ENCODE data around the gene SASH3. TPM values are rescaled to one million over a fixed set of nuclear protein-coding genes. Genes with fewer than 3 reads are reported as not detected.

The SASH3 gene
- total RNA-seq, 1 experiment from 2014 or later = 0.42 TPM

DNA sequence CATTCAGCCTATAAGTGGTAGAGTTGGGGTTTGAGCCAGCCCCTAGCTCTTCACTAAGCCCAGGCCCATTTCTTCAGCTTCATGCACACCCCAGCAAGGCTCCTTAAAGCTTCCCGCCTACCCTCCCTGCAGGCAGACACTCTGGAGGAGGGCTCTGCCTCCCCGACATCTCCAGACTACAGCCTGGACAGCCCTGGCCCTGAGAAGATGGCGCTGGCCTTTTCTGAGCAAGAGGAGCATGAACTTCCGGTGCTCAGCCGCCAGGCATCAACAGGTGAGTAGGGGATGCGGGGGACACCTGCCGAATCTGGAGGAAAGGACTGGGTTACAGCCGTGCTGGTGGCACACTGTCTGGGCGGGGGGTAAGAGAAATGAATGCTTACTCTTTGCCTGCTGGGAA is 11.1 kb downstream of the SASH3 start:
- Histone ChIP-seq H4K20me1 (ENCODE audit: insufficient read depth) (no peaks in the 10 kb centered on the region), H3K9me2 (ENCODE audit: insufficient read depth) (no peaks in the 10 kb centered on the region), H2AFZ (ENCODE audit: low read depth, low read length, poor library complexity, severe bottlenecking) (no peak overlapping the region), H3K9me3 (ENCODE audit: control insufficient read depth in 1 of 2, insufficient read depth in 1 of 2, low read depth in 1 of 2, low read length in 2 of 2) (no peaks in the 10 kb centered on the region), H3K4me1 (ENCODE audit: control insufficient read depth in 1 of 2, insufficient read depth in 2 of 2, low read length in 2 of 2) (no peaks in the 10 kb centered on the region), H3K36me3 (ENCODE audit: control insufficient read depth in 1 of 2, insufficient read depth in 2 of 2, low read length in 2 of 2) (no peaks in the 10 kb centered on the region), H3K79me2 (ENCODE audit: insufficient read depth, low read length) (no peaks in the 10 kb centered on the region), H3K4me2 (ENCODE audit: low read length) (no peak overlapping the region), H3K4me3 (replicated peaks in 1 of 2; ENCODE audit: low read depth in 1 of 2, low read length in 2 of 2) (no peak overlapping the region), H3K27ac (ENCODE audit: low read depth, low read length) (no peak overlapping the region), H3K27me3 (ENCODE audit: insufficient read depth, low read length) (no peaks in the 10 kb centered on the region), H3K9ac (ENCODE audit: low read length) (no peak overlapping the region)
- no peak for DNase-seq (ENCODE audit: low read depth, low spot score)
- intact Hi-C loops (cut with micrococcal nuclease) = no loop called here
- no TSS peak for BruUV-seq (replicated peaks)
- ChIA-PET CTCF (no interaction called here), RAD21 (ENCODE audit: low non-redundant PET in 1 of 2, low total read pairs in 2 of 2, uncharacterized antibody in 2 of 2, unreplicated experiment in 2 of 2) (no interaction called here), POLR2A (no interaction called here)
- no peak for ATAC-seq
- TF ChIP-seq SIN3A (IDR thresholded peaks at IDR 0.05; ENCODE audit: low read depth) (no peak), EZH2 (IDR thresholded peaks at IDR 0.05) (no peak), SP1 (IDR thresholded peaks at IDR 0.05; ENCODE audit: low read depth) (no peak), RAD21 (IDR thresholded peaks at IDR 0.05; ENCODE audit: low read depth) (no peak), CBX3 (IDR thresholded peaks at IDR 0.05; ENCODE audit: low read depth) (no peak), FOSL1 (IDR thresholded peaks at IDR 0.05; ENCODE audit: low read depth) (no peak), ZFX (IDR thresholded peaks at IDR 0.05) (no peak), POLR2A (IDR thresholded peaks at IDR 0.05; ENCODE audit: borderline replicate concordance, extremely low read depth, insufficient read depth, insufficient read length) (no peak), EGR1 (IDR thresholded peaks at IDR 0.05; ENCODE audit: low read depth) (no peak), EZH2phosphoT487 (IDR thresholded peaks at IDR 0.05; ENCODE audit: borderline replicate concordance) (no peak), TCF7L2 (IDR thresholded peaks at IDR 0.05; ENCODE audit: borderline replicate concordance, extremely low read depth, insufficient read depth, insufficient read length) (no peak), YY1 (IDR thresholded peaks at IDR 0.05; ENCODE audit: extremely low read depth, insufficient replicate concordance, low read depth, low read length) (no peak), JUND (IDR thresholded peaks at IDR 0.05) (no peak), ZNF274 (IDR thresholded peaks at IDR 0.05; ENCODE audit: low read depth, low read length) (no peak), SRF (IDR thresholded peaks at IDR 0.05; ENCODE audit: low read depth) (no peak), POLR2AphosphoS5 (IDR thresholded peaks at IDR 0.05; ENCODE audit: low read depth, low read length) (no peak)
- TF ChIP-seq, protein P1, sequence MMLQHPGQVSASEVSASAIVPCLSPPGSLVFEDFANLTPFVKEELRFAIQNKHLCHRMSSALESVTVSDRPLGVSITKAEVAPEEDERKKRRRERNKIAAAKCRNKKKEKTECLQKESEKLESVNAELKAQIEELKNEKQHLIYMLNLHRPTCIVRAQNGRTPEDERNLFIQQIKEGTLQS (IDR thresholded peaks at IDR 0.05) = no peak
- TF ChIP-seq, protein P2, sequence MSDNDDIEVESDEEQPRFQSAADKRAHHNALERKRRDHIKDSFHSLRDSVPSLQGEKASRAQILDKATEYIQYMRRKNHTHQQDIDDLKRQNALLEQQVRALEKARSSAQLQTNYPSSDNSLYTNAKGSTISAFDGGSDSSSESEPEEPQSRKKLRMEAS (IDR thresholded peaks at IDR 0.05) = no peak
- TF ChIP-seq, protein P3, sequence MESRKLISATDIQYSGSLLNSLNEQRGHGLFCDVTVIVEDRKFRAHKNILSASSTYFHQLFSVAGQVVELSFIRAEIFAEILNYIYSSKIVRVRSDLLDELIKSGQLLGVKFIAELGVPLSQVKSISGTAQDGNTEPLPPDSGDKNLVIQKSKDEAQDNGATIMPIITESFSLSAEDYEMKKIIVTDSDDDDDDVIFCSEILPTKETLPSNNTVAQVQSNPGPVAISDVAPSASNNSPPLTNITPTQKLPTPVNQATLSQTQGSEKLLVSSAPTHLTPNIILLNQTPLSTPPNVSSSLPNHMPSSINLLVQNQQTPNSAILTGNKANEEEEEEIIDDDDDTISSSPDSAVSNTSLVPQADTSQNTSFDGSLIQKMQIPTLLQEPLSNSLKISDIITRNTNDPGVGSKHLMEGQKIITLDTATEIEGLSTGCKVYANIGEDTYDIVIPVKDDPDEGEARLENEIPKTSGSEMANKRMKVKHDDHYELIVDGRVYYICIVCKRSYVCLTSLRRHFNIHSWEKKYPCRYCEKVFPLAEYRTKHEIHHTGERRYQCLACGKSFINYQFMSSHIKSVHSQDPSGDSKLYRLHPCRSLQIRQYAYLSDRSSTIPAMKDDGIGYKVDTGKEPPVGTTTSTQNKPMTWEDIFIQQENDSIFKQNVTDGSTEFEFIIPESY (IDR thresholded peaks at IDR 0.05; ENCODE audit: extremely low read depth, insufficient replicate concordance, low read length) = no peak
- TF ChIP-seq, protein P4, sequence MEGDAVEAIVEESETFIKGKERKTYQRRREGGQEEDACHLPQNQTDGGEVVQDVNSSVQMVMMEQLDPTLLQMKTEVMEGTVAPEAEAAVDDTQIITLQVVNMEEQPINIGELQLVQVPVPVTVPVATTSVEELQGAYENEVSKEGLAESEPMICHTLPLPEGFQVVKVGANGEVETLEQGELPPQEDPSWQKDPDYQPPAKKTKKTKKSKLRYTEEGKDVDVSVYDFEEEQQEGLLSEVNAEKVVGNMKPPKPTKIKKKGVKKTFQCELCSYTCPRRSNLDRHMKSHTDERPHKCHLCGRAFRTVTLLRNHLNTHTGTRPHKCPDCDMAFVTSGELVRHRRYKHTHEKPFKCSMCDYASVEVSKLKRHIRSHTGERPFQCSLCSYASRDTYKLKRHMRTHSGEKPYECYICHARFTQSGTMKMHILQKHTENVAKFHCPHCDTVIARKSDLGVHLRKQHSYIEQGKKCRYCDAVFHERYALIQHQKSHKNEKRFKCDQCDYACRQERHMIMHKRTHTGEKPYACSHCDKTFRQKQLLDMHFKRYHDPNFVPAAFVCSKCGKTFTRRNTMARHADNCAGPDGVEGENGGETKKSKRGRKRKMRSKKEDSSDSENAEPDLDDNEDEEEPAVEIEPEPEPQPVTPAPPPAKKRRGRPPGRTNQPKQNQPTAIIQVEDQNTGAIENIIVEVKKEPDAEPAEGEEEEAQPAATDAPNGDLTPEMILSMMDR (IDR thresholded peaks at IDR 0.05 in 2 of 3, conservative IDR thresholded peaks at IDR 0.05 in 1 of 3; ENCODE audit: borderline replicate concordance in 1 of 3, insufficient read depth in 1 of 3, low read depth in 2 of 3, low read length in 2 of 3) = no peak

Data from HCT116 (cell line).